T-cell (primary cell): ENCODE measurements around the gene ST7. TPM values are rescaled to one million over a fixed set of nuclear protein-coding genes. Genes with fewer than 3 reads are reported as not detected.

ENCODE experiments used
- ATAC-seq, 4 experiments: fragments of 200-7000 bp in 3 of 4; fragments of 150-1000 bp in 1 of 4; cut with Tn5 transposase; replicated peaks in 1 of 4; 1 replicate in 3 of 4; 2 replicates in 1 of 4; pipeline ENCODE4 v1.10.0; 2021; ENCODE audit warnings: moderate library complexity in 3 of 4, mild to moderate bottlenecking in 2 of 4, moderate number of reproducible peaks in 1 of 4
- CTCF ChIA-PET, 2 donors: fragments of 300-600 bp; sonication (Branson Sonifier 250); formaldehyde crosslinking; loops; one replicate each; lab custom pipeline; 2022; ENCODE audit warnings: antibody characterized with exemption in 2 of 2; lab: Charles Lee
- POLR2A ChIA-PET, 2 donors: fragments of 300-600 bp; sonication (Branson Sonifier 250); formaldehyde crosslinking; loops; one replicate each; lab custom pipeline; 2022; ENCODE audit warnings: antibody characterized with exemption in 2 of 2; lab: Charles Lee
- DNase-seq, 35 experiments: peaks; one replicate each; pipeline versions ENCODE4 v3.0.0 to v3.0.0-alpha.2; 2013 to 2023
- H3K27ac ChIP-seq: one replicate; pipeline ENCODE4 v1.5.1; 2013; ENCODE audit warnings: low read length
- H3K27me3 ChIP-seq, 2 experiments: replicated peaks in 1 of 2; 1 replicate in 1 of 2; 2 replicates in 1 of 2; pipeline versions ENCODE4 v1.6.1 to v1.7.0; 2013; ENCODE audit warnings: low read length in 1 of 2, mixed read lengths in 1 of 2; ENCODE audit not compliant: control insufficient read depth in 2 of 2, insufficient read depth in 2 of 2; ENCODE audit errors: extremely low read depth in 1 of 2
- H3K36me3 ChIP-seq, 2 donors: 1 replicate in 1 of 2; 2 replicates in 1 of 2; pipeline versions ENCODE4 v1.6.1 to v1.7.0; 2013; ENCODE audit warnings: low read length in 1 of 2; ENCODE audit not compliant: control insufficient read depth in 2 of 2, insufficient read depth in 1 of 2; ENCODE audit errors: extremely low read depth in 1 of 2
- H3K4me1 ChIP-seq, 2 experiments: 1 replicate in 1 of 2; 2 replicates in 1 of 2; pipeline versions ENCODE4 v1.6.1 to v1.7.0; 2013; ENCODE audit warnings: low read length in 2 of 2, mixed read lengths in 1 of 2; ENCODE audit not compliant: insufficient read depth in 2 of 2, control insufficient read depth in 1 of 2; ENCODE audit errors: extremely low read depth in 1 of 2
- H3K4me3 ChIP-seq, 2 donors: 1 replicate in 1 of 2; 2 replicates in 1 of 2; pipeline versions ENCODE4 v1.5.1 to v1.7.0; 2013; ENCODE audit warnings: mild to moderate bottlenecking in 2 of 2, low read length in 1 of 2, moderate library complexity in 1 of 2; ENCODE audit not compliant: control insufficient read depth in 1 of 2; ENCODE audit errors: extremely low read depth in 1 of 2
- H3K9me3 ChIP-seq: 2 replicates; pipeline ENCODE4 v1.7.0; 2013
- H3K27ac Mint-ChIP-seq, 2 donors: one replicate each; pipeline ENCODE4 v1.8.0; 2020 to 2021; ENCODE audit warnings: mild to moderate bottlenecking in 2 of 2, mixed read lengths in 2 of 2
- H3K27me3 Mint-ChIP-seq, 2 donors: one replicate each; pipeline ENCODE4 v1.8.0; 2021 to 2022; ENCODE audit warnings: mixed read lengths in 2 of 2
- H3K36me3 Mint-ChIP-seq: one replicate; pipeline ENCODE4 v1.8.0; 2021; ENCODE audit warnings: mixed read lengths
- H3K4me1 Mint-ChIP-seq, 3 donors: one replicate each; pipeline ENCODE4 v1.8.0; 2020 to 2022; ENCODE audit warnings: mixed read lengths in 3 of 3, mild to moderate bottlenecking in 1 of 3
- H3K4me3 Mint-ChIP-seq, 3 donors: one replicate each; pipeline ENCODE4 v1.8.0; 2020 to 2022; ENCODE audit warnings: mild to moderate bottlenecking in 3 of 3, mixed read lengths in 3 of 3, moderate library complexity in 3 of 3
- H3K9me3 Mint-ChIP-seq, 3 donors: one replicate each; pipeline ENCODE4 v1.8.0; 2020 to 2022; ENCODE audit warnings: mixed read lengths in 3 of 3
- WGBS: methylation state at CpG from one replicate; pipeline ENCODE4 v1.1.5; 2013; ENCODE audit warnings: missing lambda C conversion rate; ENCODE audit not compliant: insufficient coverage; 5-methylcytosine and 5-hydroxymethylcytosine counted together
- total RNA-seq, 35 experiments: library from RNA in 6 of 35; stranded (reverse) in 6 of 35; fragments of 120-200 nt in 1 of 35; gene quantifications; one replicate each; pipeline versions ENCODE4 v1.2.1 to v1.2.4 and lab custom pipeline; 2013 to 2026

ST7 gene
- total RNA-seq, 5 donors from 2014 or later (not counting 1 experiment from before 2014, with no cell fraction given): 3.3 to 6.1 (median 4.4) TPM

- no peaks in the 10 kb centered on the region for H3K27me3 Mint-ChIP-seq
- H3K9me3 ChIP-seq: no peaks in the 10 kb centered on the region
- CTCF ChIA-PET: no interaction called here
- H3K27ac ChIP-seq: no peak overlapping the region
- H3K27me3 ChIP-seq: no peaks in the 10 kb centered on the region
- WGBS: 100% methylated on average over 5 of the region's 9 CpGs
- H3K9me3 Mint-ChIP-seq: no peaks in the 10 kb centered on the region
- peaks cover 17% of the 10 kb centered on the region for H3K36me3 Mint-ChIP-seq
- H3K36me3 ChIP-seq: no peaks in the 10 kb centered on the region
- no peaks in the 10 kb centered on the region for H3K4me1 Mint-ChIP-seq
- no peak overlapping the region for H3K4me3 ChIP-seq
- no peak overlapping the region for H3K4me3 Mint-ChIP-seq
- POLR2A ChIA-PET: no interaction called here
- ATAC-seq (no peak), DNase-seq (no peak)
- H3K4me1 ChIP-seq: no peaks in the 10 kb centered on the region
- H3K27ac Mint-ChIP-seq: no peak overlapping the region
Measured at GRCh38 chr7:117190746-117191435, 237.6 kb downstream of the ST7 start.

DNA sequence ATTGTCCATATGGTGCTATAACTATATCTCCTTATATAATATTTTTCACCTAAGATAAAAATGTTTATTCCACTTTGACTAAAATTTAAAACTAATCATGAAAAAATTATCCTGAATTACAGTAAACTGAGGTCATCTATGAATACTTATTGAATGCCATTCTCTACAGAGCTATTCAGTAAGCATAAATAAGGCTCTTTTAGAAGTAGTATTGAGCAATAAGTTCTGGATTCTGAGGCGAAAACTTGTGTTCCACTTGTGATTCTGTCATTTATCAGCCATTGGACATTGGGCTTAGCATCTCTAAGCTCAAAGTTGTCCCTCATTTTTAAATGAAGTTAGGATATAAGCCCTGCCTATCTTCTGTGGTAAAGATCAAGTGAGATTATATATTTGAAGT, 238.8 kb downstream of the ST7 start:
- Histone ChIP-seq H3K27ac (no peak overlapping the region), H3K4me3 (no peak overlapping the region), H3K36me3 (no peaks in the 10 kb centered on the region), H3K4me1 (no peaks in the 10 kb centered on the region), H3K9me3 (no peaks in the 10 kb centered on the region), H3K27me3 (no peaks in the 10 kb centered on the region)
- peaks cover 20% of the 10 kb centered on the region for H3K36me3 Mint-ChIP-seq
- ATAC-seq (no peak), DNase-seq (no peak)
- ChIA-PET CTCF (no interaction called here), POLR2A (no interaction called here)
- H3K4me3 Mint-ChIP-seq: no peak overlapping the region
- H3K4me1 Mint-ChIP-seq: no peaks in the 10 kb centered on the region
- H3K27ac Mint-ChIP-seq: no peak overlapping the region
- H3K27me3 Mint-ChIP-seq: no peaks in the 10 kb centered on the region
- no peaks in the 10 kb centered on the region for H3K9me3 Mint-ChIP-seq
- no CpG with 5 or more reads among the region's 1 CpG for WGBS

DNA sequence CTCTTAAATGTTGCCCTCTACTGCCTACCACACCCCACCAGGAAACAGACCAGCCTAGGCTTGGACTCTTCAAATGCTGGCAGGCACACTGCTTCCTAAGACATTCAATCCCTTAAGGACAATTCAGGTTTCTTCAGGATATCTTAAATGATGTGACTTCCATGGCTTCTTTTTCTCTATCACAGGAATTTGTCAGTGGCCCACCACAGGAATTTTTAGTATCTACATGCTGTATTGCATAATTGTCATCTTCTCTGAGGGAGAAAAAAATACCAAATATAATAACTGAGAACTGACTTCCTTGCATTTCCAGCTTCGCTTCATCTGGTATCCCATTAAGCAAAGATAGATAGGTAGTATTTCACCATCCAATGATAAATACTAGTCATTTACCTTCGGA, 240.3 kb downstream of the ST7 start:
- peaks cover 22% of the 10 kb centered on the region for H3K36me3 Mint-ChIP-seq
- ATAC-seq (no peak), DNase-seq (no peak)
- ChIA-PET CTCF (no interaction called here), POLR2A (no interaction called here)
- Histone ChIP-seq H3K4me3 (no peak overlapping the region), H3K27me3 (no peaks in the 10 kb centered on the region), H3K9me3 (no peaks in the 10 kb centered on the region), H3K4me1 (no peaks in the 10 kb centered on the region), H3K36me3 (no peaks in the 10 kb centered on the region), H3K27ac (no peak overlapping the region)
- no peaks in the 10 kb centered on the region for H3K9me3 Mint-ChIP-seq
- no peaks in the 10 kb centered on the region for H3K4me1 Mint-ChIP-seq
- no peak overlapping the region for H3K27ac Mint-ChIP-seq
- H3K27me3 Mint-ChIP-seq: no peaks in the 10 kb centered on the region
- no CpG with 5 or more reads among the region's 2 CpGs for WGBS
- no peak overlapping the region for H3K4me3 Mint-ChIP-seq

DNA sequence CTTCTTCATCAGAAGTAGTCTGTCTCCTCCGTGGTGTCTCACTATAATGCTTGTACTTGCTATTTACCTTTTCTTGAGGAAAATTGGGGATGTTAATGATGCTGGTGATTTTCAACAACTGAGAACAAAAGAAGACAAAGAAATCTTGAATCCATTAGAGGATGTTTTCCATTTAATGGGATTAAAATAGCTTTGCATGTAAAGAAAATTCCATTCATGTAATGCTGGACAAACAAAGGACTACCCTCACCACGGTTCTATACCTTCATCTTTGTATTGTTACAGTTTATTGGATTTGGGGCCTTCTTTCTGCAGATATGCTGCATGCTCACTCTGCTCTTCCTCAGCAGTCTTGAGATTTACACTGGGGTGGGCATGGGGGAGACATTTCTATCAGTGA, 241.1 kb downstream of the ST7 start:
- H3K4me3 Mint-ChIP-seq: no peak overlapping the region

GRCh38 chr7:117195361-117196029, 242.2 kb downstream of the ST7 start:
- no peaks in the 10 kb centered on the region for H3K27me3 ChIP-seq

More for the DNA sequence above, 241.1 kb downstream of the ST7 start:
- no peaks in the 10 kb centered on the region for H3K27me3 Mint-ChIP-seq
- no peak for ATAC-seq
- CTCF ChIA-PET: no interaction called here
- H3K36me3 ChIP-seq: no peaks in the 10 kb centered on the region
- H3K27ac ChIP-seq: no peak overlapping the region
- H3K9me3 Mint-ChIP-seq: no peaks in the 10 kb centered on the region
- no peak for DNase-seq
- H3K4me3 ChIP-seq: no peak overlapping the region
- H3K36me3 Mint-ChIP-seq: peaks cover 21% of the 10 kb centered on the region
- H3K27me3 ChIP-seq: no peaks in the 10 kb centered on the region
- H3K27ac Mint-ChIP-seq: no peak overlapping the region
- no CpG with 5 or more reads among the region's 2 CpGs for WGBS
- no peaks in the 10 kb centered on the region for H3K4me1 ChIP-seq
- no peaks in the 10 kb centered on the region for H3K9me3 ChIP-seq
- POLR2A ChIA-PET: no interaction called here
- no peaks in the 10 kb centered on the region for H3K4me1 Mint-ChIP-seq

DNA sequence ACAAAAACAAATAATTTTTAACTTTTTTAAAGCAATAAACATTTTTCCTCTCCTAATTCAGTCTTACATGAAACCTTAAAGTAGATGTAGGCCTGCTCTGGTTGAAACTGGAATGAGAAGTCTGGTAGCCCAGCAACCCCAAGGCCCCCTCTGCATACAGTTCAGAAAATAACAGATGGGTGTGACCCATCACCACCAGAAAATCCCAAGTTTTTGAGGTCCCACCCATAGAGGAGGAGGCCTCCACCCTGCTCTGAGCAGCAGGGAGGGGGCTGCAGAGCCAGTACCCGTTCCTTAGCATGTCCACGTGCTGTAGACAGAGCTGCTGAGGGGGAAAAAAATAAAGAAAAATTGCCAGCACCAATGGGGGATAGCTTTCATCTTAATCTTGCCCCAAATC, 246.8 kb downstream of the ST7 start:
- ATAC-seq: no peak
- Histone ChIP-seq H3K27ac (no peak overlapping the region), H3K27me3 (no peaks in the 10 kb centered on the region), H3K4me3 (no peak overlapping the region), H3K4me1 (no peaks in the 10 kb centered on the region), H3K36me3 (no peaks in the 10 kb centered on the region), H3K9me3 (no peaks in the 10 kb centered on the region)
- Mint-ChIP-seq H3K9me3 (no peaks in the 10 kb centered on the region), H3K4me1 (no peaks in the 10 kb centered on the region), H3K36me3 (peaks cover 14% of the 10 kb centered on the region), H3K27ac (no peak overlapping the region), H3K27me3 (no peaks in the 10 kb centered on the region), H3K4me3 (no peak overlapping the region)
- DNase-seq: no peak
- no CpG with 5 or more reads among the region's 2 CpGs for WGBS
- ChIA-PET CTCF (no interaction called here), POLR2A (interaction anchor here in 1 of 2 donors (0.7 kb wide), 1 partner anchor 457 kb away, joined by 8 read pairs; no protein-coding TSS in a partner anchor)

More at GRCh38 chr7:117195361-117196029, 242.2 kb downstream of the ST7 start:
- DNase-seq: no peak
- Mint-ChIP-seq H3K4me3 (no peak overlapping the region), H3K9me3 (no peaks in the 10 kb centered on the region), H3K36me3 (peaks cover 14% of the 10 kb centered on the region), H3K4me1 (no peaks in the 10 kb centered on the region), H3K27me3 (no peaks in the 10 kb centered on the region), H3K27ac (no peak overlapping the region)
- H3K4me1 ChIP-seq: no peaks in the 10 kb centered on the region
- CTCF ChIA-PET: no interaction called here
- H3K9me3 ChIP-seq: no peaks in the 10 kb centered on the region
- no CpG with 5 or more reads among the region's 4 CpGs for WGBS
- POLR2A ChIA-PET: no interaction called here
- H3K4me3 ChIP-seq: no peak overlapping the region
- no peak for ATAC-seq
- H3K36me3 ChIP-seq: no peaks in the 10 kb centered on the region
- H3K27ac ChIP-seq: no peak overlapping the region
